HepG2 (cell line): ENCODE measurements around the gene DIPK1C. TPM values are rescaled to one million over a fixed set of nuclear protein-coding genes. Genes with fewer than 3 reads are reported as not detected.
"Not testable (repeated sequence)": the region's sequence is repeated elsewhere in the genome, so short reads cannot be mapped to it uniquely, and the experiment has no call there.

ENCODE experiments used
- ATAC-seq: fragments of 200-7000 bp; cut with Tn5 transposase; 3 replicates; pipeline ENCODE4 v1.9.1; 2020; ENCODE audit warnings: mild to moderate bottlenecking, moderate library complexity
- BruUV-seq: library from RNA; stranded (reverse); fragments of 400-500 nt; replicated peaks from 2 replicates; lab custom pipeline; 2021; lab: Mats Ljungman, UMichigan
- CTCF ChIA-PET: fragments of 300-600 bp; formaldehyde crosslinking; extraction: SDS; loops from one replicate; lab custom pipeline; 2021; ENCODE audit warnings: low total read pairs, inconsistent platforms, low intra/inter-chr PET ratio; lab: Yijun Ruan, JAX
- POLR2A ChIA-PET: fragments of 350-600 bp; sonication (Branson Sonifier 250); formaldehyde crosslinking; loops from one replicate; lab custom pipeline; 2020; ENCODE audit warnings: antibody characterized with exemption, inconsistent platforms; lab: Yijun Ruan, JAX
- DNase-seq: peaks from one replicate; pipeline ENCODE4 v3.0.0-alpha.2; 2015; ENCODE audit warnings: low spot score
- FAIRE-seq: peaks from 3 replicates; lab custom pipeline; 2011; peaks lifted over from hg19 to GRCh38; lab: Jason Lieb, UNC
- H2AFZ ChIP-seq: one replicate; pipeline ENCODE4 v1.6.1; 2011; ENCODE audit warnings: low read length, inconsistent platforms
- H3K27ac ChIP-seq: fragments of 300-600 bp; 3 replicates; pipeline ENCODE4 v1.8.0; 2011; ENCODE audit warnings: mixed run types, mild to moderate bottlenecking, mixed read lengths, low read length, inconsistent platforms; ENCODE audit not compliant: insufficient read depth; ENCODE audit errors: extremely low read length
- H3K27me3 ChIP-seq, 2 experiments: fragments of 200-600 bp in 1 of 2; 2 replicates in 1 of 2; 3 replicates in 1 of 2; pipeline versions ENCODE4 v1.6.0 to v1.8.0; 2011; ENCODE audit warnings: low read length in 2 of 2, mild to moderate bottlenecking in 2 of 2, moderate library complexity in 2 of 2, inconsistent platforms in 1 of 2; ENCODE audit not compliant: insufficient read depth in 2 of 2, control insufficient read depth in 1 of 2
- H3K36me3 ChIP-seq, 2 experiments: fragments of 200-600 bp in 1 of 2; replicated peaks in 1 of 2; 2 replicates in 1 of 2; 3 replicates in 1 of 2; pipeline versions ENCODE4 v1.5.1 to v1.8.0; 2011; ENCODE audit warnings: low read length in 2 of 2, inconsistent platforms in 1 of 2; ENCODE audit not compliant: insufficient read depth in 2 of 2, control insufficient read depth in 1 of 2
- H3K4me1 ChIP-seq: 2 replicates; pipeline ENCODE4 v1.5.1; 2012; ENCODE audit warnings: low read length, inconsistent platforms; ENCODE audit not compliant: insufficient read depth
- H3K4me2 ChIP-seq: 2 replicates; pipeline ENCODE4 v1.6.0; 2011; ENCODE audit warnings: low read depth, low read length, inconsistent platforms
- H3K4me3 ChIP-seq, 3 experiments: fragments of 200-600 bp in 1 of 3; sonication (generic), shearing (Covaris generic) in 1 of 3; replicated peaks in 1 of 3; 2 replicates each; pipeline ENCODE4 v1.5.1; 2011 to 2016; ENCODE audit warnings: low read length in 3 of 3, inconsistent platforms in 2 of 3, low read depth in 2 of 3, mild to moderate bottlenecking in 2 of 3, control low read depth in 1 of 3, mixed read lengths in 1 of 3; ENCODE audit not compliant: insufficient read depth in 1 of 3
- H3K79me2 ChIP-seq: one replicate; pipeline ENCODE4 v1.6.1; 2011; ENCODE audit warnings: low read length, inconsistent platforms; ENCODE audit not compliant: insufficient read depth
- H3K9ac ChIP-seq: 2 replicates; pipeline ENCODE4 v1.6.0; 2011; ENCODE audit warnings: mild to moderate bottlenecking, low read depth, low read length, inconsistent platforms; ENCODE audit not compliant: insufficient read depth
- H3K9me3 ChIP-seq: 2 replicates; pipeline ENCODE4 v1.5.1; 2012; ENCODE audit warnings: mild to moderate bottlenecking, low read length
- H4K20me1 ChIP-seq: 2 replicates; pipeline ENCODE4 v1.6.0; 2011; ENCODE audit warnings: inconsistent platforms, mild to moderate bottlenecking, low read length, moderate library complexity; ENCODE audit not compliant: insufficient read depth
- MAFF ChIP-seq: IDR thresholded peaks from 2 replicates; pipeline ENCODE4 v1.6.1; 2011; ENCODE audit warnings: low read depth, low read length, improper control_type of control experiment
- MAFK ChIP-seq, 2 experiments: IDR thresholded peaks in 1 of 2; conservative IDR thresholded peaks in 1 of 2; 2 replicates each; pipeline ENCODE4 v1.6.1; 2011; ENCODE audit warnings: improper control_type of control experiment in 2 of 2, low read length in 2 of 2
- MIXL1 ChIP-seq: IDR thresholded peaks from 2 replicates; pipeline ENCODE4 v1.6.1; 2016
- SOX6 ChIP-seq, 2 experiments: fragments of 450-650 bp in 1 of 2; sonication (generic) in 1 of 2; formaldehyde crosslinking in 1 of 2; IDR thresholded peaks; 2 replicates each; pipeline versions ENCODE4 v1.4.0 to v1.6.1; 2017 to 2020; ENCODE audit warnings: antibody characterized with exemption in 1 of 2, mild to moderate bottlenecking in 1 of 2, missing genetic modification reagents in 1 of 2
- WGBS: methylation state at CpG from one replicate; pipeline ENCODE4 v1.1.6; 2017; ENCODE audit warnings: low lambda C conversion rate; 5-methylcytosine and 5-hydroxymethylcytosine counted together
- in situ Hi-C: cut with HindIII; loops from 2 replicates; pipeline ENCODE4 v1.10.0; 2017; ENCODE audit warnings: low pct_unique_long_range_greater_than_20kb; ENCODE audit not compliant: extremely low pct_ligation_motif_present
- intact Hi-C: fragments of 100-400 bp; cut with micrococcal nuclease; formaldehyde crosslinking; loops from one replicate; pipeline ENCODE4 v1.10.0; 2022; ENCODE audit not compliant: unreplicated experiment
- polyA plus RNA-seq, 8 experiments: library from polyadenylated mRNA; depleted of rRNA in 3 of 8; stranded (reverse) in 7 of 8; unstranded in 1 of 8; fragments of >200 nt; fragmentation: Illumina TruSeq in 4 of 8; extraction: Trizol in 4 of 8; gene quantifications; 2 replicates each; pipeline versions ENCODE4 v1.2.1 to v1.2.3, GENCODE V29; 2011 to 2016; ENCODE audit warnings: low read depth in 4 of 8, missing spikeins in 1 of 8, mixed read lengths in 1 of 8; ENCODE audit not compliant: insufficient read depth in 1 of 8
- total RNA-seq, 5 experiments: library from RNA; depleted of rRNA; stranded (reverse); fragments of >200 nt; fragmentation: Illumina TruSeq; extraction: Trizol; gene quantifications; 2 replicates each; pipeline ENCODE4 v1.2.3, GENCODE V29; 2016; ENCODE audit warnings: low read depth in 1 of 5

Gene DIPK1C
- total and polyA plus RNA-seq, 2 of the 13 experiments (the other 11 are each of a cell fraction or from before 2014, with no cell fraction given): 1.8 TPM; not detected in 1

DNA sequence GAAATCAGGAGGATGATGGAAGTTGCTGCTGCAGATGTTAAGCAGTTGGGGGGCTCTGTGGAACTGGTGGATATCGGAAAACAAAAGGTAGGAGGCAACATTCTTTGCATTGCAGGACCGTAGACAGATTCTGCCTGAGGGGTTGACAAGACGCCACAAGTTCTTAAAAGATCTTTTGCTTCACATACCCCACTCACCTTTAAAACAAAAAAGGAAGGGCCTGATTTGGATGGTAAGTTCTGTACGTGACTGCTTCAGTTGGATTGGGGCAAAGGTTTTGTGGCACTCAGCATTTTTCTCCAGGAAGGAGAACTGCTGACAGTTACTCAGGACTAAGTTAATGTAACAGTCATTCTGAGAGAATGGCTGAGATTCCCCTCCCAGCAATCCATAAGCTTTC is 44.3 kb upstream of the DIPK1C start:
- no peak for FAIRE-seq
- POLR2A ChIA-PET: no interaction called here
- intact Hi-C loops (no loop called here), in situ Hi-C loops (no loop called here)
- no TSS peak for BruUV-seq
- no peaks in the 10 kb centered on the region for H3K9me3 ChIP-seq
- no peak overlapping the region for H2AFZ ChIP-seq
- H3K27me3 ChIP-seq: no peaks in the 10 kb centered on the region; a peak in 1 of 5 replicates
- over 99% methylated on average over 4 of the region's 4 CpGs for WGBS
- TF ChIP-seq MAFF (peak; percentile 82), MAFK (conservative IDR thresholded peaks at IDR 0.05 in 1 of 2, IDR thresholded peaks at IDR 0.05 in 1 of 2; ENCODE audit: low read length in 2 of 2) (peak; percentile 72 to 89; a peak in 3 of 4 replicates), SOX6 (IDR thresholded peaks at IDR 0.05) (no peak), SOX6 (CRISPR knock-in tag; IDR thresholded peaks at IDR 0.05) (no peak), MIXL1 (CRISPR knock-in tag) (no peak)
- TF ChIP-seq, all 625 proteins: peak for 2
- ATAC-seq (no peak), DNase-seq (no peak)
- peaks cover 14 to 41% of the 10 kb centered on the region in 2 experiments for H3K36me3 ChIP-seq
- H3K9ac ChIP-seq: no peak overlapping the region
- H3K4me1 ChIP-seq: peaks cover 34% of the 10 kb centered on the region
- H3K27ac ChIP-seq: no peak overlapping the region
- H3K4me2 ChIP-seq: no peak overlapping the region
- peaks cover 4% of the 10 kb centered on the region; the same call in 1 of the 2 replicates for H4K20me1 ChIP-seq
- H3K79me2 ChIP-seq: peaks cover 32% of the 10 kb centered on the region
- H3K4me3 ChIP-seq: no peak overlapping the region
- CTCF ChIA-PET: no interaction called here

GRCh38 chr18:74500774-74501173 is 43.7 kb upstream of the DIPK1C start:
- in situ Hi-C loops, POLR2A ChIA-PET, H3K9ac ChIP-seq, H3K27me3 ChIP-seq, H3K9me3 ChIP-seq, DNase-seq, H2AFZ ChIP-seq, H3K27ac ChIP-seq, ATAC-seq, CTCF ChIA-PET, BruUV-seq, FAIRE-seq, H4K20me1 ChIP-seq, intact Hi-C loops, H3K4me2 ChIP-seq, H3K4me3 ChIP-seq: not testable (repeated sequence)
- Histone ChIP-seq H3K4me1 (peaks cover 34% of the 10 kb centered on the region), H3K79me2 (peaks cover 32% of the 10 kb centered on the region), H3K36me3 (peaks cover 14 to 37% of the 10 kb centered on the region in 2 experiments)
- WGBS: 91% methylated on average over 8 of the region's 8 CpGs
